Right atrium auricular region (tissue), 2 donors: ENCODE data around the gene DCDC2C. TPM values are rescaled to one million over a fixed set of nuclear protein-coding genes. Genes with fewer than 3 reads are reported as not detected.

Experiments
- DNase-seq: peaks from one replicate; pipeline ENCODE4 v3.0.0-alpha.2; 2019; ENCODE audit warnings: low spot score
- H3K27ac ChIP-seq, 2 donors: fragments of 200-600 bp; sonication (generic); 1 replicate in 1 of 2; 2 replicates in 1 of 2; pipeline ENCODE4 v1.5.1; 2016 to 2019
- H3K27me3 ChIP-seq, 2 donors: fragments of 200-600 bp; sonication (generic); one replicate each; pipeline versions ENCODE4 v1.5.1 to v1.6.0; 2017 to 2019
- H3K36me3 ChIP-seq: fragments of 200-600 bp; sonication (generic); one replicate; pipeline ENCODE4 v1.5.1; 2016
- H3K4me1 ChIP-seq, 2 donors: fragments of 200-600 bp; sonication (generic); one replicate each; pipeline versions ENCODE4 v1.5.1 to v1.6.0; 2017 to 2019
- H3K4me3 ChIP-seq, 2 donors: fragments of 200-600 bp; sonication (generic); 1 replicate in 1 of 2; 2 replicates in 1 of 2; pipeline ENCODE4 v1.5.1; 2017 to 2019; ENCODE audit warnings: mild to moderate bottlenecking in 1 of 2, moderate library complexity in 1 of 2
- H3K9me3 ChIP-seq, 2 donors: fragments of 200-600 bp; sonication (generic); one replicate each; pipeline ENCODE4 v1.5.1; 2019
- CTCF ChIP-seq, 2 donors: fragments of 200-600 bp; sonication (generic); IDR thresholded peaks; one replicate each; pipeline ENCODE4 v1.5.1; 2019; ENCODE audit warnings: antibody characterized with exemption in 2 of 2
- total RNA-seq, 2 donors: library from RNA; depleted of rRNA; stranded (reverse); fragments of >200 nt; gene quantifications; one replicate each; pipeline ENCODE4 v1.1.0, GENCODE V29; 2016

DCDC2C gene
- total RNA-seq, 2 donors from 2014 or later: not detected

- Histone ChIP-seq H3K27ac (no peak overlapping the region), H3K27me3 (no peaks in the 10 kb centered on the region), H3K4me1 (peaks cover 0 to 5% of the 10 kb centered on the region in 2 donors), H3K9me3 (no peaks in the 10 kb centered on the region), H3K36me3 (no peaks in the 10 kb centered on the region), H3K4me3 (no peak overlapping the region)
- no peak for DNase-seq
- TF ChIP-seq CTCF (IDR thresholded peaks at IDR 0.05): no peak
Measured at GRCh38 chr2:3864943-3865865, 161.8 kb downstream of the DCDC2C start.

GRCh38 chr2:3867469-3867868 is 164.1 kb downstream of the DCDC2C start:
- no peak for DNase-seq
- peaks cover 0 to 5% of the 10 kb centered on the region in 2 donors for H3K4me1 ChIP-seq
- no peak overlapping the region for H3K27ac ChIP-seq
- H3K27me3 ChIP-seq: no peaks in the 10 kb centered on the region
- no peak overlapping the region for H3K4me3 ChIP-seq
- H3K36me3 ChIP-seq: no peaks in the 10 kb centered on the region
- no peak for TF ChIP-seq CTCF (IDR thresholded peaks at IDR 0.05)
- H3K9me3 ChIP-seq: no peaks in the 10 kb centered on the region

GRCh38 chr2:3868012-3868805 is 164.8 kb downstream of the DCDC2C start:
- no peaks in the 10 kb centered on the region for H3K27me3 ChIP-seq
- no peak for TF ChIP-seq CTCF (IDR thresholded peaks at IDR 0.05)

GRCh38 chr2:3870222-3870621 is 166.8 kb downstream of the DCDC2C start:
- H3K4me3 ChIP-seq: no peak overlapping the region
- H3K27me3 ChIP-seq: no peaks in the 10 kb centered on the region
- peaks cover 0 to 5% of the 10 kb centered on the region in 2 donors for H3K4me1 ChIP-seq
- H3K36me3 ChIP-seq: no peaks in the 10 kb centered on the region
- H3K9me3 ChIP-seq: no peaks in the 10 kb centered on the region
- H3K27ac ChIP-seq: no peak overlapping the region
- TF ChIP-seq CTCF (IDR thresholded peaks at IDR 0.05): no peak
- DNase-seq: no peak

More at GRCh38 chr2:3868012-3868805, 164.8 kb downstream of the DCDC2C start:
- no peaks in the 10 kb centered on the region for H3K36me3 ChIP-seq
- peaks cover 0 to 5% of the 10 kb centered on the region in 2 donors for H3K4me1 ChIP-seq
- no peaks in the 10 kb centered on the region for H3K9me3 ChIP-seq
- no peak overlapping the region for H3K4me3 ChIP-seq
- no peak for DNase-seq
- H3K27ac ChIP-seq: no peak overlapping the region

DNA sequence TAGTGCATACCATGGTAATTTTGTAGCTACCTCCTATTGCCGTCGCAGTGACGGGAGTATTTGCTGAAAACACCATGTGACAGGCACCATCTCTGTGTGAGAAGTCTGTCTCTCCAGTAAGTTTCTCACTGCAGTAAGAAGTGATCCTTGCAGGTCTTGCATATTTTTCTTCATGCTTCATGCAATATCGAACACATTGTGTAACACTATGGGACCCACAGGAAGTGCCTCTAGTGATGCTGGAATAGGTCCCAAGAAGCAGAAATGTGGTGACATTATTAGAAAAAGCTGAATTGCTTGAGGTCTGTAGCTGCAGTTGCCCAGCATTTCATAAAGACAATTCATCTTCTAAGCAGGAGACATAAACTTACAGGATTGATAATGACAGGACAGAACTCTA is 167.6 kb downstream of the DCDC2C start:
- no peak overlapping the region for H3K4me3 ChIP-seq
- no peak for TF ChIP-seq CTCF (IDR thresholded peaks at IDR 0.05)
- no peak for DNase-seq
- H3K27me3 ChIP-seq: no peaks in the 10 kb centered on the region
- no peak overlapping the region for H3K27ac ChIP-seq
- peaks cover 0 to 1% of the 10 kb centered on the region in 2 donors for H3K4me1 ChIP-seq
- H3K36me3 ChIP-seq: no peaks in the 10 kb centered on the region
- no peaks in the 10 kb centered on the region for H3K9me3 ChIP-seq
